Mesodermal cell (in vitro differentiated cells): Measurements from ENCODE around the gene ENOX2.

Source experiments
- H3K27ac ChIP-seq: 2 replicates; pipeline ENCODE4 v1.7.0; 2013; ENCODE audit warnings: mild to moderate bottlenecking, low read depth, low read length, moderate library complexity; ENCODE audit not compliant: severe bottlenecking
- H3K36me3 ChIP-seq: 2 replicates; pipeline ENCODE4 v1.7.1; 2013; ENCODE audit warnings: mild to moderate bottlenecking, low read length, moderate library complexity; ENCODE audit not compliant: control insufficient read depth, insufficient read depth
- H3K4me1 ChIP-seq: one replicate; pipeline ENCODE4 v1.7.1; 2013; ENCODE audit warnings: mild to moderate bottlenecking, low read length; ENCODE audit not compliant: insufficient read depth, control insufficient read depth, poor library complexity, severe bottlenecking
- H3K4me3 ChIP-seq: 2 replicates; pipeline ENCODE4 v1.7.0; 2013; ENCODE audit warnings: low read length, control low read depth, mild to moderate bottlenecking; ENCODE audit not compliant: insufficient read depth, poor library complexity, severe bottlenecking; ENCODE audit errors: extremely low read depth
- H3K9me3 ChIP-seq: 2 replicates; pipeline ENCODE4 v1.7.1; 2013; ENCODE audit warnings: mild to moderate bottlenecking, low read length, moderate library complexity; ENCODE audit not compliant: control insufficient read depth
- WGBS, 2 experiments: methylation state at CpG; one replicate each; pipeline ENCODE4 v1.1.5; 2013; ENCODE audit warnings: missing lambda C conversion rate in 2 of 2; ENCODE audit not compliant: insufficient coverage in 2 of 2; 5-methylcytosine and 5-hydroxymethylcytosine counted together

The ENOX2 gene

GRCh38 chrX:130593911-130594310, 309.1 kb downstream of the ENOX2 start:
- Histone ChIP-seq H3K27ac (no peak overlapping the region), H3K9me3 (no peaks in the 10 kb centered on the region), H3K4me3 (no peak overlapping the region), H3K4me1 (no peaks in the 10 kb centered on the region), H3K36me3 (no peaks in the 10 kb centered on the region)
- WGBS, 2 experiments = 100% methylated on average over 3 of the region's 9 CpGs; no CpG with 5 or more reads in 1 of the 2 experiments

GRCh38 chrX:130592204-130592603, 310.8 kb downstream of the ENOX2 start:
- Histone ChIP-seq H3K4me3 (no peak overlapping the region), H3K4me1 (no peaks in the 10 kb centered on the region), H3K27ac (no peak overlapping the region), H3K9me3 (no peaks in the 10 kb centered on the region), H3K36me3 (no peaks in the 10 kb centered on the region)
- WGBS, 2 experiments = no CpG with 5 or more reads among the region's 1 CpG

- H3K4me3 ChIP-seq = no peak overlapping the region
- no peaks in the 10 kb centered on the region for H3K36me3 ChIP-seq
- H3K4me1 ChIP-seq = no peaks in the 10 kb centered on the region
- no peaks in the 10 kb centered on the region for H3K9me3 ChIP-seq
- H3K27ac ChIP-seq = no peak overlapping the region
These were observed 324.1 kb downstream of the ENOX2 start for GRCh38 chrX:130578906-130579305.

- H3K4me1 ChIP-seq = no peaks in the 10 kb centered on the region
- H3K4me3 ChIP-seq = no peak overlapping the region
- H3K9me3 ChIP-seq = no peaks in the 10 kb centered on the region
- 80 to 100% methylated on average over 1 of the region's 2 CpGs for WGBS, 2 experiments
- H3K27ac ChIP-seq = no peak overlapping the region
- no peaks in the 10 kb centered on the region for H3K36me3 ChIP-seq
These were observed 325.6 kb downstream of the ENOX2 start for GRCh38 chrX:130577431-130577830.

- Histone ChIP-seq H3K36me3 (no peaks in the 10 kb centered on the region), H3K9me3 (no peaks in the 10 kb centered on the region), H3K4me1 (no peaks in the 10 kb centered on the region), H3K4me3 (no peak overlapping the region), H3K27ac (no peak overlapping the region)
- 20% methylated on average over 1 of the region's 6 CpGs; no CpG with 5 or more reads in 1 of the 2 experiments for WGBS, 2 experiments
These were observed 327.1 kb downstream of the ENOX2 start for GRCh38 chrX:130575831-130576389.
